OCI-LY7 (cell line): Measurements from ENCODE around the gene TINAGL1.

ENCODE experiments used
- EZH2phosphoT487 ChIP-seq: fragments of 200-600 bp; sonication (generic); IDR thresholded peaks from 2 replicates; pipeline ENCODE4 v1.6.1; 2018; ENCODE audit warnings: low read depth, borderline replicate concordance, mild to moderate bottlenecking, mixed run types, antibody characterized with exemption, low read length, moderate library complexity, mixed read lengths
- TF ChIP-seq, protein P1 (sequence below): fragments of 200-600 bp; sonication (generic); conservative IDR thresholded peaks from 2 replicates; pipeline ENCODE4 v1.5.1; 2014; ENCODE audit warnings: mild to moderate bottlenecking, antibody characterized with exemption, low read length, moderate library complexity, mixed read lengths

DNA sequence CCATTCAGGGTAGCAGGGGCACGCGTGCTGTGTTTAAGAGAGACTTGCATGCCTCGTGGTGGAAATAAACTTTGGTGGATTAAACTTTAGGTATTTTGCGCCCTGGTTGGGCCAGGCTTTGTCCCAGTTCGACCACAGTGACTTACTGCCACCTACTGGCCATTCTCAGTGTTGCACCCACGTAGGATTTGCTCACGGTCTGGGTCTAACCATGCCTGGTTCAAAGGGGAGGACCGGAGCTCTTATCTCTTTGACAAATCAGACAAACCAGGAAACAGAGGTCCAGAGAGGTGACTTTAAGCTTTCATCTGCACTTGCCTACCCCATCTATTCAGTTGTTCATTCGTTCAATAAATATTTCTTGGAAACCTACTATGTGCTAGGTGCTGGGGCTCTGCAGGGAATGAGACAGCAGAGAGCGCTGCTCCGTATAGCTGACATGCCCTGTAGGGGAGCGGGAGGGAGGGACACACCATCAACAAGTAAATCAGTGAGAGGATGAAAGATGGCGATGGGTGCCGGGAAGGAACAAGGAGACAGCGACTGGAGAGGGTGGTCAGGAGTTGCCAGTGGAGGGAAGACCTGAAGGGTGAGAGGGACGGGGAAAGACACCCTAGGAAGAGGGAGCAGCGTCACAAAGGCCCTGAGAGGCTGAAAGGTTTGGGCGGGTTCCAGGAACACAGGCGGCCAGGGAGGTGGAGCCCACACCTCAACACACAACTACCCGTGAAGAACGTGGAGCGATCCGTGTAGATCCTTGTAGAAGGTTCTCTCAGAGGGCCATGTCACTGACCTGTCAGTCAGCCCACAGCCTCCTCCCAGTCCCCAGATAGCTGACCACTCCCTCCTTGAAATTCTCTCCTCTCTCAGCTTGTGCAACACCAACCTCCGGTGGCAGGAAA is 27.2 kb upstream of the TINAGL1 start:
- TF ChIP-seq, protein P1, sequence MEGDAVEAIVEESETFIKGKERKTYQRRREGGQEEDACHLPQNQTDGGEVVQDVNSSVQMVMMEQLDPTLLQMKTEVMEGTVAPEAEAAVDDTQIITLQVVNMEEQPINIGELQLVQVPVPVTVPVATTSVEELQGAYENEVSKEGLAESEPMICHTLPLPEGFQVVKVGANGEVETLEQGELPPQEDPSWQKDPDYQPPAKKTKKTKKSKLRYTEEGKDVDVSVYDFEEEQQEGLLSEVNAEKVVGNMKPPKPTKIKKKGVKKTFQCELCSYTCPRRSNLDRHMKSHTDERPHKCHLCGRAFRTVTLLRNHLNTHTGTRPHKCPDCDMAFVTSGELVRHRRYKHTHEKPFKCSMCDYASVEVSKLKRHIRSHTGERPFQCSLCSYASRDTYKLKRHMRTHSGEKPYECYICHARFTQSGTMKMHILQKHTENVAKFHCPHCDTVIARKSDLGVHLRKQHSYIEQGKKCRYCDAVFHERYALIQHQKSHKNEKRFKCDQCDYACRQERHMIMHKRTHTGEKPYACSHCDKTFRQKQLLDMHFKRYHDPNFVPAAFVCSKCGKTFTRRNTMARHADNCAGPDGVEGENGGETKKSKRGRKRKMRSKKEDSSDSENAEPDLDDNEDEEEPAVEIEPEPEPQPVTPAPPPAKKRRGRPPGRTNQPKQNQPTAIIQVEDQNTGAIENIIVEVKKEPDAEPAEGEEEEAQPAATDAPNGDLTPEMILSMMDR: peak; percentile 99
- TF ChIP-seq EZH2phosphoT487: no peak
